ENCODE results near the gene EBNA1BP2. TPM values are rescaled to one million over a fixed set of nuclear protein-coding genes. Genes with fewer than 3 reads are reported as not detected.
"Not testable (repeated sequence)": the region's sequence is repeated elsewhere in the genome, so short reads cannot be mapped to it uniquely, and the experiment has no call there.

Gene EBNA1BP2
- total RNA-seq, 1 donor from 2014 or later: 29.3 TPM

DNA sequence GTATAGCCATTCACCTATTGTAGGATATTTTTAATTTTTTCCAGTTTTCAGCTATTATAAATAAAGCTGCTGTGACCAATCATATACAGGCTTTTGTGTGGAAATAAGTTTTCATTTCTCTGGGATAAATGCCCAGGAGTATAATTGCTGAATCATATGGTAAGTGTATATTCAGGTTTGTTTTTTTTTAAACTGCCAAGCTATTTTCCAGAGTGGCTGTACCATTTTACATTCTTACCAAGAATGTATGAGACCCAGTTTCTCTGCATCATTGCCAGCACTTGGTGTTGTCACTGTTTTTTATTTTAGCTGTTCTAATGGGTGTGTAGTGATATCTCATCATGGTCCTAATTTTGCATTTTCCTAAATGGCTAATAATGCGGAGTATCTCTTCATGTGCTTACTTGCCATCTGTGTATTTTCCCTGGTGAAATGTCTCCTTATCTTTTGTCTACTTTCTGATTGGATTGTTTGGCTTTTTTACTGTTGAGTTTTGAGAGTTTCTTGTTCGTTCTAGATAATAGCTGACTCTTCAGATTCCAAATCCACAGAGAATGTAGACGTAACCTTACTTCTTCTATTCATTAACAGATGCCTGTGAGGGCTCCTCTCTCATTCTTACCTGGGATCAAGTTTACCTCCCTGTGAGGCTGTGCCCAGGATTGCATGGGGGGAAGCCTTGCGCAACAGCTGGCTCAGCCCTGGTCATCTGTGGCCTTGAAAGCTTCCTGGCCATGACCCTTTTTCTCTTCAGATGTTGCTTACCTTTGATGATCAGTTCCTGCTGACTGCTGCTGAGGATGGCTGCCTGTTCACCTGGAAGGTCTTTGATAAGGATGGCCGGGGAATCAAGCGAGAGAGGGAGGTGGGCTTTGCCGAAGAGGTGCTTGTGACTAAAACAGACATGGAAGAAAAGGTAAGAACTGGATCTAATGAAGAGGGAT is 42.7 kb upstream of the EBNA1BP2 start:
- TF ChIP-seq, protein P1, sequence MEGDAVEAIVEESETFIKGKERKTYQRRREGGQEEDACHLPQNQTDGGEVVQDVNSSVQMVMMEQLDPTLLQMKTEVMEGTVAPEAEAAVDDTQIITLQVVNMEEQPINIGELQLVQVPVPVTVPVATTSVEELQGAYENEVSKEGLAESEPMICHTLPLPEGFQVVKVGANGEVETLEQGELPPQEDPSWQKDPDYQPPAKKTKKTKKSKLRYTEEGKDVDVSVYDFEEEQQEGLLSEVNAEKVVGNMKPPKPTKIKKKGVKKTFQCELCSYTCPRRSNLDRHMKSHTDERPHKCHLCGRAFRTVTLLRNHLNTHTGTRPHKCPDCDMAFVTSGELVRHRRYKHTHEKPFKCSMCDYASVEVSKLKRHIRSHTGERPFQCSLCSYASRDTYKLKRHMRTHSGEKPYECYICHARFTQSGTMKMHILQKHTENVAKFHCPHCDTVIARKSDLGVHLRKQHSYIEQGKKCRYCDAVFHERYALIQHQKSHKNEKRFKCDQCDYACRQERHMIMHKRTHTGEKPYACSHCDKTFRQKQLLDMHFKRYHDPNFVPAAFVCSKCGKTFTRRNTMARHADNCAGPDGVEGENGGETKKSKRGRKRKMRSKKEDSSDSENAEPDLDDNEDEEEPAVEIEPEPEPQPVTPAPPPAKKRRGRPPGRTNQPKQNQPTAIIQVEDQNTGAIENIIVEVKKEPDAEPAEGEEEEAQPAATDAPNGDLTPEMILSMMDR (IDR thresholded peaks at IDR 0.05): no peak
- Histone ChIP-seq H3K36me3 (no peaks in the 10 kb centered on the region), H3K4me1 (peaks cover 5% of the 10 kb centered on the region), H3K9me3 (no peaks in the 10 kb centered on the region), H3K4me3 (no peak overlapping the region), H3K27ac (no peak overlapping the region), H3K27me3 (ENCODE audit: low read depth) (no peaks in the 10 kb centered on the region)
- intact Hi-C loops (cut with DNase I): no loop called here
- no peak for DNase-seq
- ATAC-seq: no peak

DNA sequence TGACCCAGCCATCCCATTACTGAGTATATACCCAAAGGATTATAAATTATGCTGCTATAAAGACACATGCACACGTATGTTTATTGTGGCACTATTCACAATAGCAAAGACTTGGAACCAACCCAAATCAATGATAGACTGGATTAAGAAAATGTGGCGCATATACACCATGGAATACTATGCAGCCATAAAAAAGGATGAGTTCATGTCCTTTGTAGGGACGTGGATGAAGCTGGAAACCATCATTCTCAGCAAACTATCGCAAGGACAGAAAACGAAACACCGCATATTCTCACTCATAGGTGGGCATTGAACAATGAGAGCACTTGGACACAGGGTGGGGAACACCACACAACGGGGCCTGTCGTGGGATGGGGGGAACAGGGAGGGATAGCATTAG is 36.2 kb upstream of the EBNA1BP2 start:
- H3K9me3 ChIP-seq; H3K4me3 ChIP-seq; H3K27me3 ChIP-seq (ENCODE audit: low read depth); DNase-seq; ATAC-seq; H3K36me3 ChIP-seq; intact Hi-C loops (cut with DNase I); H3K27ac ChIP-seq: not testable (repeated sequence)
- peaks cover 19% of the 10 kb centered on the region for H3K4me1 ChIP-seq

DNA sequence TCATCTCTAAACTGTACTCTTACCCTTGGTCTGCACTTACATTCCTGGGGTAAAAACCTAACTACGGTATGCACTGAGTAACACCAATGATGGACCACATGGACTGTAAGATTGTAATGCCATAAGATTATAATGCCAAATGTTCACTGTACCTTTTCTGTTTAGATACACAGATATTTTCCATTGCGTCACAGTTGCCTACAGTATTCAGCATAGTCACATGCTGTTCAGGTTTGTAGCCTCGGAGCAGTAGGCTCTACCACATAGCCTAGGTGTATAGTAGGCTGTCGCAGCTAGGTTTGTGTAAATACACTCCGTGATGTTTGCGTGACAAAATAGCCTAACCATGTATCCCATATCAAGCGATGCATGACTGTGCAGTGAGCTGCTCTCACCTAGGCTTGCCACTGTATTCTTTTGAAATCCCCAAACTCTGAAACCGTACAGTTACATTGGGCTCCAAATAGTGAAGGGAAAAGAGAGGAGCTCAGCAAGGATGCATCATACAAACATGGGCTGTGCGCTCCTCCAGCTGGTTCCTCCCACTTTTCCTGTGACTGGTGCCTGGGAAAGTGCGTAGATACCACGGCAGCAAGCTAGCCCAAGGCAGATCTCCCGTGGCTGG is 35.3 kb upstream of the EBNA1BP2 start:
- intact Hi-C loops (cut with DNase I): no loop called here
- Histone ChIP-seq H3K9me3 (no peaks in the 10 kb centered on the region), H3K27ac (peak overlapping the region; percentile 76), H3K27me3 (ENCODE audit: low read depth) (no peaks in the 10 kb centered on the region), H3K4me3 (peak overlapping the region; percentile 21), H3K4me1 (peaks cover 19% of the 10 kb centered on the region), H3K36me3 (no peaks in the 10 kb centered on the region)
- TF ChIP-seq, protein P1 (IDR thresholded peaks at IDR 0.05): no peak
- no peak for DNase-seq
- ATAC-seq: peak; percentile 6 to 40

DNA sequence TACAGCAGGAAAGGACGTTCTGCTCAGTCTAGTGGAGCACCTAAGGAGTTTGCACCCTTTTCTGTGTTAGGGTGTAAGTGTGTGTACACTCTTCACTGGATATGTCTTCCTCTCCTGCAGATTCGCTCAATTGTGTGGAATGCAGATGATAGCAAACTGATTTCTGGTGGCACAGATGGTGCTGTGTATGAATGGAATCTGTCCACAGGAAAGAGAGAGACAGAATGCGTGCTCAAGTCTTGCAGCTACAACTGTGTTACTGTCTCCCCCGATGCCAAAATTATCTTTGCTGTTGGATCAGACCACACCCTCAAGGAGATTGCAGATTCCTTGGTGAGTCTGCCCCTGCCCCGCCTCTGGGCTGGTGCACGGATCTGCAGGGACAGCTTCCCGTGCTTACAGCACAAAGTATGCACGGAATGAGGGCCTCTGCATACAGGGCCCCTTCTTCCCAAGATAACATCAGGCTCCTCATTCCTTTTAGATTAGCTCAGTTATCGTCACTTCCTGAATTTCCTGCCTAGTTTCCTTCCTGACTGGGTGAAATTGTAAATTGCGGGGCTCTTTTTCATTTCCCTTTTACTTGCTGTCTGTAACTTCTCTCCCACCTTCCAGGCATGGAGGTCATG is 34.6 kb upstream of the EBNA1BP2 start:
- H3K4me3 ChIP-seq: peak overlapping the region; percentile 21
- intact Hi-C loops (cut with DNase I): no loop called here
- H3K27ac ChIP-seq: peak overlapping the region; percentile 76
- H3K9me3 ChIP-seq: no peaks in the 10 kb centered on the region
- TF ChIP-seq, protein P1 (IDR thresholded peaks at IDR 0.05): no peak
- DNase-seq (peak; percentile 67), ATAC-seq (peak; percentile 94 to 95)
- no peaks in the 10 kb centered on the region for H3K36me3 ChIP-seq
- no peaks in the 10 kb centered on the region for H3K27me3 ChIP-seq (ENCODE audit: low read depth)
- H3K4me1 ChIP-seq: peaks cover 19% of the 10 kb centered on the region

DNA sequence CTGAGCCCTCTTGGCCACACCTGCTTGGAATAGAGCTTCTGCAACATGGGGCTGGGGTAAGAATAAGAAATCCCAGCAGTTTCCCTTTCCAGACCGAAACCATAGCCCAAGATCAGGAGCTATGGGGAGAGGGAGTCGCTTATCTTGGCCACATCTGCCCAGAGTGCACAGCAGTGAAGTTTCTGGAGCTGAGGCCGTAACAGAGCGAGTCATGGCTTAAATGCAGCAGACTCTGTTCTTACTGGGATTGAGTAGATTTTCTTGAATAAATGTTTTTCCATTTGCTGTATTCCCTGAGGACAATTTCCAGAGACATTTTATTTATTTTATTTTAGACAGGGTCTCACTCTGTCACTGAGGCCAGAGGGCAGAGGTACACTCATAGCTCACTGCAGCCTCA is 33.6 kb upstream of the EBNA1BP2 start:
- intact Hi-C loops (cut with DNase I): no loop called here
- Histone ChIP-seq H3K27me3 (ENCODE audit: low read depth) (no peaks in the 10 kb centered on the region), H3K4me3 (no peak overlapping the region), H3K9me3 (no peaks in the 10 kb centered on the region), H3K27ac (peak overlapping the region; percentile 76), H3K4me1 (peaks cover 19% of the 10 kb centered on the region), H3K36me3 (no peaks in the 10 kb centered on the region)
- ATAC-seq: no peak
- no peak for DNase-seq
- TF ChIP-seq, protein P1 (IDR thresholded peaks at IDR 0.05): no peak
